ENCODE measurements around the gene LRRC32. TPM values are rescaled to one million over a fixed set of nuclear protein-coding genes. Genes with fewer than 3 reads are reported as not detected.

The LRRC32 gene
- polyA plus RNA-seq, 3 donors from 2014 or later = 0.45 TPM; not detected in 2

DNA sequence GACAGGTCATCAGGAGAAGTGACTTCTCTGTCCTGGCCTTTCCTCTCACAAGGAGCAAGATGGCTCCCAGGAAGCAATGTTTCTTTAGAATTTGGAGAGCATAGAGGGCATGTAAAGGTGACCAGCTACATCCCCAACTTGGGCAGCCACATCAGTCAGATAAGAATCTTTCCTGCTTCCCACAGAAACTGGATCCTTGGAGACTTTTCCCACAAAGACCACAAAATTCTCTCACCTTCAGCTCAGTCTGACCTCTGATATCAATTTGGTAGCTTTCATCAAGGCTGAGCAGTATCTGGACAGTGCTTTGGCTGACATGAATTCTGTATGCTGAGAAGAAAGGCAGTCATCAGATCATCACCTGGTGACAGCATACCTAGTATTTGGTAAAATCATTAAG, 23.3 kb upstream of the LRRC32 start:
- Mint-ChIP-seq H3K9me3 (no peaks in the 10 kb centered on the region), H3K4me3 (no peak overlapping the region), H3K27me3 (ENCODE audit: low read depth in 3 of 3) (peaks cover 0 to 18% (median 3%) of the 10 kb centered on the region in 3 donors), H3K4me1 (peaks cover 0 to 2% of the 10 kb centered on the region in 2 donors), H3K27ac (no peak overlapping the region), H3K36me3 (no peaks in the 10 kb centered on the region)
- DNase-seq = no peak

DNA sequence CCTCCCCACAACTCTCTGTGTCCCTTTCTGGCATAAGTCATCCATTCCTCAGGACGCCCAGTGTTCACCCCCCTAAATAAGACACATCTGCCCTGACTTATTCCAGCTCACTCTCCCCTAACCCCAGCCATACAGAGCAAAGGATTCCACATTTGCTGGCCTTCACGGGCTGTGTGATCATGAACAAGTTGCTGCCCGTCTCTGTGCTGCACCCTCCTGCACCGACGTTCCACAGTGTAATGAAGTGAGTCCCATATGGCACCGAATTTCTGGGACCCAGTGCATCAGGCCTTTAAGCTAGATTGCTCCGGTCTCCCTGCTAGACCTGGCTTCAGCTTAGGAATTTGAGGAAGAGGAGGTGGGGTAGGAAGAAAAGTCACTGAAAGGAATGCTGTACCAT, 22.4 kb upstream of the LRRC32 start:
- peaks cover 2 to 13% (median 3%) of the 10 kb centered on the region in 3 donors for H3K27me3 Mint-ChIP-seq (ENCODE audit: low read depth in 3 of 3)
- no peak for DNase-seq
- H3K36me3 Mint-ChIP-seq = no peaks in the 10 kb centered on the region
- H3K4me3 Mint-ChIP-seq = no peak overlapping the region
- no peaks in the 10 kb centered on the region for H3K9me3 Mint-ChIP-seq
- no peak overlapping the region for H3K27ac Mint-ChIP-seq
- peaks cover 0 to 2% of the 10 kb centered on the region in 2 donors for H3K4me1 Mint-ChIP-seq

DNA sequence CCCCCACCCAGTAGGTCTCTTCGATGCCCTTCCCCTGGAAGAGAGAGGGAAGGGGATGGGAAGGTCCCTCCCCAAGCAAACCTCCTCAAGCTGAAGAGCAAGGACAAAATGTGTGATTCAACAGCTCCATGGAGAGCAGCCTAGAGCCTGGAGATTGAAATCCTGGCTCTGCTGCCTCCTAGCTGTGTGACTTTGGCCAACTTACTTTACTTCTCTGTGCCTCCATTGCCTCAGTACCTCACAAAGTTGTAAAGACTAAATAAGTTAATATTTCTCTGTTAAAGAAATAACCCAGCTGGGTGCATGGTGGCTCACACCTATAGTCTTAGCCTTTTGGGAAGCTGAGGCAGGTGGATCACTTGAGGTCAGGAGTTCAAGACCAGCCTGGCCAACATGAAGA, 21.1 kb upstream of the LRRC32 start:
- H3K4me1 Mint-ChIP-seq = peaks cover 5 to 9% of the 10 kb centered on the region in 2 donors
- H3K4me3 Mint-ChIP-seq = no peak overlapping the region
- H3K27ac Mint-ChIP-seq = no peak overlapping the region
- no peak for DNase-seq
- peaks cover 5 to 19% (median 5%) of the 10 kb centered on the region in 3 donors for H3K27me3 Mint-ChIP-seq (ENCODE audit: low read depth in 3 of 3)
- no peaks in the 10 kb centered on the region for H3K36me3 Mint-ChIP-seq
- no peaks in the 10 kb centered on the region for H3K9me3 Mint-ChIP-seq

- Mint-ChIP-seq H3K4me1 (peaks cover 14 to 17% of the 10 kb centered on the region in 2 donors), H3K27me3 (ENCODE audit: low read depth in 3 of 3) (peaks cover 3 to 19% (median 5%) of the 10 kb centered on the region in 3 donors), H3K36me3 (no peaks in the 10 kb centered on the region), H3K27ac (no peak overlapping the region), H3K4me3 (no peak overlapping the region), H3K9me3 (no peaks in the 10 kb centered on the region)
- DNase-seq = no peak
Observed at GRCh38 chr11:76690736-76691135, 20.2 kb upstream of the LRRC32 start.

DNA sequence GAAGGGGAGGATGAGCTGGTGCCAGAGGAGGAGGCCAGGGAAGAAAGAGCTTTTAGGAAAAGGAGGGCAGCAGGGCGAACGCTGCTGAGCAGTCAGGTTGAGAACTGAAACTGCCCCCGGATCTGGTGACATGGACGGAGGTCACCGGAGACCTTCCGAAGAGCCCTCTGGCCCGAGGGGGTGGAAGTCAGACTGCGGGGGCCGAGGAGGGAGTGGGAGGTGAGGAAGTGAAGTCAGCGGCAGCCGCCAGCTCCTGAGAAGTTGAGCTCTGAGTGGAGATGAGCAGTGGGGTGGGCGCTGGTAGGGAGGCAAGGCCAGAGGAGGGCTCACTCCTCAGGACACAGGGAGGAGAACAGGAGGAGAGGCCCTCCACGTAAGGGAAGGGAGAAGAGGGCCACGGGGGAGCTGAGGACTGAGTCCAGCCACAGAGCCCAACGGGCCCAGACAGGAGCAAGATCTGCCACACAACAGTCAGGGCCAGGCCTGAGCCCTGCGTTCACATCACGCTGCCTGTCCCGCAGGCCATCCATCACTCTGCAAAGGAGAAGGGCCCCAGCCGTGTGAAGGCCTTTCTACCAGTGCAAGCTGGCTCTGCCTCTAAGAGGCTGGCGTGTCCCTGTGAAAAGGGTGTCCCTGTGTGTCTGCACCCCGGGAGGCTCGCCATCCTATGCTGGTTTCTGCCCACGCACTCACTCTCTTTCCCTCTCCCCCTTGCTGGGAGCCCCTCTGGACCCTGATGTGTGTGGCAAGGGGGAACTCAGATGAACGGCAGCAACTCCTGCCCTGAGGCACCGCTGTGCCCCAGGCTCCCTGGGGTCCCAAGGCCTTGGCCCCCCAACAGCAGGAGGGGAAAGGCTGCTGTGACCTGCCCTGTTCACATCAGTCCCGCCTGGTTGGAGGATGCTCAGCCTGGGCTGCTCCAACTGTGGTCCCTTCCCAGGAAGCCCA, 19.0 kb upstream of the LRRC32 start:
- Mint-ChIP-seq H3K27me3 (ENCODE audit: low read depth in 3 of 3) (peaks cover 3 to 20% (median 5%) of the 10 kb centered on the region in 3 donors), H3K4me1 (peaks cover 14 to 19% of the 10 kb centered on the region in 2 donors), H3K9me3 (no peaks in the 10 kb centered on the region), H3K27ac (no peak overlapping the region), H3K4me3 (no peak overlapping the region), H3K36me3 (no peaks in the 10 kb centered on the region)
- DNase-seq = no peak

GRCh38 chr11:76688146-76688545, 17.6 kb upstream of the LRRC32 start:
- Mint-ChIP-seq H3K4me1 (peaks cover 14 to 19% of the 10 kb centered on the region in 2 donors), H3K4me3 (peak overlapping the region in 1 of 5 donors; percentile 27), H3K36me3 (no peaks in the 10 kb centered on the region), H3K9me3 (no peaks in the 10 kb centered on the region), H3K27ac (no peak overlapping the region), H3K27me3 (ENCODE audit: low read depth in 3 of 3) (peaks cover 3 to 20% (median 5%) of the 10 kb centered on the region in 3 donors)
- DNase-seq = no peak

DNA sequence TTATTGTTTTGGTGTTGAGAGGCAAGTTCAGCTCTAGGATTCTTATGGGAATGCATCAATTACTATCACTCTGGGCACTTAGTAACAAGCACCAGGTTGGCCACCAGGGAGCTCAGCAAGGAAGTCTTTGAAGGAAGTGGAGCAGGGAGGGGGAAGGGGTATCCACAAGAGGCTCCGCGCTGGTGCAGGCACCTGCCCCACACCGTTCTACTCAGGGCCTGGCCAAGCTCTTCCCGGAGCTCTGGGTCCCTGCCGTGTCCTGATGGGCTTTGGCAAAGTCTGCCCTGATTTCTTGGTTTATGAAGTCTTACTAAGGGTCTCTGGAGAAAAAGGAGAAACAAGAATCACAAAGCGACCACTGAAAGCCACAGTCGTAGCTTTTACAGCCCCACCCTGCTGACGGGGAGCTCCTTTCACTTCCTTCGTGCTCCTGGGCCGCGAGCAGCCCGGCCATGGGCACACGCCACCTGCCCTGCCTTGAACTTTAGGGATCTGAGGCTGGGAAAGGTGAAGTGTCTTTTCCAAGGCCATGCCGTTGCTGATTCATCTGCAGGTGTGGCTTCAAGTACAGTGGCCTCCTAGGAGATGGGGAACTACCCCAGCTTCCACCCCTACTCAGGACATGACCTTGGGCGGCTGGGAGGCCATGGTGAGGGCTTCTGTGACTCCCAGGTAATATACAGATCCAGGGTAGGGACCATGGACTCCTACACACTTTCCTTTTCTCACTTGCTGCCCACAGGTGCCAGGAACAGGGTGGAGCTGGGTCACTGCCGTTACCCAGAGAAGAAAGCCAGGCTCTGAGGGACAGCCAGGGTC, 15.9 kb upstream of the LRRC32 start:
- Mint-ChIP-seq H3K36me3 (no peaks in the 10 kb centered on the region), H3K4me1 (peaks cover 14 to 19% of the 10 kb centered on the region in 2 donors), H3K27me3 (ENCODE audit: low read depth in 3 of 3) (peaks cover 4 to 14% (median 5%) of the 10 kb centered on the region in 3 donors), H3K27ac (peak overlapping the region in 3 of 6 donors; percentile 49 to 73 (median 56)), H3K4me3 (peak overlapping the region; percentile 44 to 74 (median 58)), H3K9me3 (no peaks in the 10 kb centered on the region)
- DNase-seq = no peak

DNA sequence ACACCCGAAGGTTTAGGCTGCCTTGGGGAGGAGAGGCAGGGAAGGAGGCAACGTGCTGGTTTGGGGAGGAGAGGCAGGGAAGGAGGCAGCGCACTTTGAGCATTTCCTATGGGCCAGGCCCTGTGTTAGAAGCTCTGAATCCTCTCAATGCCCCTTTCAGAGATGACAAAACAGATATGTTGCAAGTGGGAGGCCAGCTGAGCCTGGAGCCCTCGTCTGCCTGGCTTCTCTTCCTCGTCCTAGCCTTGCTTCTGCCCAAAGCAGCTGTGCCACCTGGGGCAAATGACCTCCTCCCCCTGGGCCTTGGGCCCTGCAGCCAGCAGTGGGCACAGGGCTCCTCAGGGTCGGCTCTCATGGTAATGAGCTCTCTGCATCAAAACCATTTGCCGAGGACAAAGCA, 15.3 kb upstream of the LRRC32 start:
- Mint-ChIP-seq H3K4me3 (peak overlapping the region; percentile 44 to 74 (median 58)), H3K27me3 (ENCODE audit: low read depth in 3 of 3) (peaks cover 7 to 14% (median 9%) of the 10 kb centered on the region in 3 donors), H3K27ac (peak overlapping the region in 2 of 6 donors; percentile 49 to 73), H3K4me1 (peaks cover 14 to 19% of the 10 kb centered on the region in 2 donors), H3K9me3 (no peaks in the 10 kb centered on the region), H3K36me3 (no peaks in the 10 kb centered on the region)
- no peak for DNase-seq

DNA sequence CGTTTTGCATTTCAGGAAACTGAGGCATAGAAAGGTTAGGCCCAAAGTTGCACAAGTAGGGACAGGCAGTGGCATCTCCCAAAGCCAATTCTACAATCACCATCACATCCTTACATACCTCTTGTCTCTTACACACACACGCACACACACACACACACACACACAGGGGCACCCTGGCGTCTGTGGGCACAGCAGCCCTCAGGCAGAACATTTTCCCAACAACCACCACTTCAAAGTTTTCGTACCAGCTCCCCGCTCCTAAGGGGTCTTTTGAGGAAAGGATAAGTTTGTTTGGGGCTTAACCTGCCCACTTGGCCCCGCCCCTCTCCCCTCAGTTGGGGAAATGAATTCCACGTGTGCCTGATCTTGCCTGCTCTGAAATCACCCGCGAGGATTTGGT, 14.7 kb upstream of the LRRC32 start:
- Mint-ChIP-seq H3K27me3 (ENCODE audit: low read depth in 3 of 3) (peaks cover 7 to 12% (median 9%) of the 10 kb centered on the region in 3 donors), H3K36me3 (no peaks in the 10 kb centered on the region), H3K4me3 (no peak overlapping the region)

DNA sequence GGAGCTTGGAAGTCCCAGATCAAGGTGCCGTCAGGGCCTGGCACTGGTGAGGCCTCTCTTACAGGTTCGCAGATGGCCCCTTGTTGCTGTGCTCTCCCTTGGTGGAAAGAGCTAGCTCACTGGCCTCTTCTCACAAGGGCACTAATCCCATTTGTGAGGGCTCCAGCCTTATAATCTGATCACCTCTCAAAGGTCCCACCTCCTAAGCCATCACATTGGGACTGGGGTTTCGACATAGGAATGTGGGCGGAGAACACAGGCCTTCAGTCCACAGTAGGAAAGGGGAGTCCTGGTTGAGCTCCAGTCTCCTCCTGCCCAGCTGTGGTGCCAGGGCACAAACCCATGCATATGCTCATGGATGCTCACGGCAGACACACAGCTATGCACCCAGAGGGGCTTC, 14.0 kb upstream of the LRRC32 start:
- Mint-ChIP-seq H3K9me3 (no peaks in the 10 kb centered on the region), H3K4me3 (no peak overlapping the region), H3K36me3 (no peaks in the 10 kb centered on the region), H3K27ac (no peak overlapping the region), H3K27me3 (ENCODE audit: low read depth in 3 of 3) (peaks cover 7 to 9% (median 8%) of the 10 kb centered on the region in 3 donors), H3K4me1 (peaks cover 14 to 19% of the 10 kb centered on the region in 2 donors)
- DNase-seq = no peak

More for the DNA sequence above, 14.7 kb upstream of the LRRC32 start:
- DNase-seq = no peak
- H3K9me3 Mint-ChIP-seq = no peaks in the 10 kb centered on the region
- peak overlapping the region in 1 of 6 donors; percentile 50 for H3K27ac Mint-ChIP-seq
- peaks cover 14 to 19% of the 10 kb centered on the region in 2 donors for H3K4me1 Mint-ChIP-seq

- H3K36me3 Mint-ChIP-seq = no peaks in the 10 kb centered on the region
- DNase-seq = no peak
- H3K27me3 Mint-ChIP-seq (ENCODE audit: low read depth in 3 of 3) = peaks cover 7 to 9% (median 8%) of the 10 kb centered on the region in 3 donors
- H3K27ac Mint-ChIP-seq = no peak overlapping the region
- H3K4me1 Mint-ChIP-seq = peaks cover 14 to 19% of the 10 kb centered on the region in 2 donors
- H3K4me3 Mint-ChIP-seq = no peak overlapping the region
- no peaks in the 10 kb centered on the region for H3K9me3 Mint-ChIP-seq
Observed at GRCh38 chr11:76683161-76684095, 12.9 kb upstream of the LRRC32 start.

GRCh38 chr11:76682684-76683083, 12.1 kb upstream of the LRRC32 start:
- H3K27me3 Mint-ChIP-seq (ENCODE audit: low read depth in 3 of 3) = peaks cover 2 to 9% (median 8%) of the 10 kb centered on the region in 3 donors
- H3K9me3 Mint-ChIP-seq = no peaks in the 10 kb centered on the region
- H3K36me3 Mint-ChIP-seq = no peaks in the 10 kb centered on the region
- no peak overlapping the region for H3K4me3 Mint-ChIP-seq
- no peak for DNase-seq
- H3K27ac Mint-ChIP-seq = no peak overlapping the region
- peaks cover 14 to 19% of the 10 kb centered on the region in 2 donors for H3K4me1 Mint-ChIP-seq

DNA sequence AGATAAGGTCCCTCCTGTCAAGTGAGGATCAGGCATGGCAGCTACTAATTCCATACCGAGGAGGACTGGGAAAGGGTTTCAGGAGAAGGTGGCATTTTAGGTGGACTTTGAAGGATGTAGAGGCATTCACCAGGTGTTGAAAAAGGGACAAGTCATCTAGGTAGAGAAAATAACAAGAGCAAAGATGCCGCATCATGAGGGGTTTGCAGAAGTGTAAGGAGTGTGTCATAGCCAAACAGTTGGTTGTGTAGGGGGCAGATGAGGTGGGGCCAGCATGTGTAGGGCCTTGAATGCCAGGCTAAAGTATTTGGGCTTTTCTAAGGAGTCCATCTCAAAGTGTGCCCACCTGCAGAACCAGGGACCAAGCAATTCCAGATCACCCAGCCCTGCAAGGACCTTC, 11.6 kb upstream of the LRRC32 start:
- Mint-ChIP-seq H3K9me3 (no peaks in the 10 kb centered on the region), H3K4me1 (peaks cover 13 to 16% of the 10 kb centered on the region in 2 donors), H3K27ac (no peak overlapping the region), H3K4me3 (no peak overlapping the region), H3K27me3 (ENCODE audit: low read depth in 3 of 3) (peaks cover 2 to 7% (median 5%) of the 10 kb centered on the region in 3 donors), H3K36me3 (no peaks in the 10 kb centered on the region)
- no peak for DNase-seq
